Fibroblast of mammary gland (primary cell): ENCODE results near the gene VPS13A.

ENCODE experiments used
- DNase-seq: peaks from one replicate; pipeline ENCODE4 v3.0.0-alpha.2; 2010; ENCODE audit warnings: low read depth
- H3K4me3 ChIP-seq: 2 replicates; pipeline ENCODE4 v1.5.1; 2011; ENCODE audit warnings: low read depth, mild to moderate bottlenecking, low read length, moderate library complexity; ENCODE audit not compliant: control insufficient read depth
- TF ChIP-seq, protein P1 (sequence below): conservative IDR thresholded peaks from 2 replicates; pipeline ENCODE4 v1.5.1; 2011; ENCODE audit warnings: low read depth, low read length, inconsistent platforms; ENCODE audit not compliant: control insufficient read depth, insufficient read depth

VPS13A gene

DNA sequence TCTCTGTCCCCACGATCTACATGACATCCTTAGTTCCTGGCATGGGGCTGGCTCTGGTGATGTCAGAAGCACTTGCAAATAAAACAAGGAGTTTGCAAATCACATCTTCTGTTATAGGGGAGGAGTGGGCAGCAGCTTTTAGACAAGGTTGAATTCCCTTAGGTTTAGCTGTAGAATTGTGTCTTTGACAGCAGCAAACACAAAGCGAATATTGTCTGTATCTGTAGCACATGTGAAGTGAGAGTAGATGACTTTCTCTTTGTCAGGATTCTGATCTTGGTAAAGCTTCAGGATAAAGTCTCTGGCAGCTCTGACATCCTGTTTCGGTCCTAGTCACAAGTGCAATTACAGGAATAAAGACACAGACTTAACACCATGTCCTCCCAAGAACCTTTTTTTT, 246.5 kb downstream of the VPS13A start:
- DNase-seq = no peak
- TF ChIP-seq, protein P1, sequence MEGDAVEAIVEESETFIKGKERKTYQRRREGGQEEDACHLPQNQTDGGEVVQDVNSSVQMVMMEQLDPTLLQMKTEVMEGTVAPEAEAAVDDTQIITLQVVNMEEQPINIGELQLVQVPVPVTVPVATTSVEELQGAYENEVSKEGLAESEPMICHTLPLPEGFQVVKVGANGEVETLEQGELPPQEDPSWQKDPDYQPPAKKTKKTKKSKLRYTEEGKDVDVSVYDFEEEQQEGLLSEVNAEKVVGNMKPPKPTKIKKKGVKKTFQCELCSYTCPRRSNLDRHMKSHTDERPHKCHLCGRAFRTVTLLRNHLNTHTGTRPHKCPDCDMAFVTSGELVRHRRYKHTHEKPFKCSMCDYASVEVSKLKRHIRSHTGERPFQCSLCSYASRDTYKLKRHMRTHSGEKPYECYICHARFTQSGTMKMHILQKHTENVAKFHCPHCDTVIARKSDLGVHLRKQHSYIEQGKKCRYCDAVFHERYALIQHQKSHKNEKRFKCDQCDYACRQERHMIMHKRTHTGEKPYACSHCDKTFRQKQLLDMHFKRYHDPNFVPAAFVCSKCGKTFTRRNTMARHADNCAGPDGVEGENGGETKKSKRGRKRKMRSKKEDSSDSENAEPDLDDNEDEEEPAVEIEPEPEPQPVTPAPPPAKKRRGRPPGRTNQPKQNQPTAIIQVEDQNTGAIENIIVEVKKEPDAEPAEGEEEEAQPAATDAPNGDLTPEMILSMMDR = no peak

GRCh38 chr9:77424993-77425392, 247.7 kb downstream of the VPS13A start:
- peak; percentile 46 for DNase-seq
- TF ChIP-seq, protein P1 = no peak
- no peak overlapping the region for H3K4me3 ChIP-seq

More for the DNA sequence above, 246.5 kb downstream of the VPS13A start:
- no peak overlapping the region for H3K4me3 ChIP-seq

GRCh38 chr9:77426712-77427111, 249.4 kb downstream of the VPS13A start:
- H3K4me3 ChIP-seq = no peak overlapping the region
- TF ChIP-seq, protein P1 = no peak
- no peak for DNase-seq

- no peak for DNase-seq
- TF ChIP-seq, protein P1 = no peak
- H3K4me3 ChIP-seq = no peak overlapping the region
These were observed 250.1 kb downstream of the VPS13A start for GRCh38 chr9:77427256-77427927.

GRCh38 chr9:77429928-77430327, 252.6 kb downstream of the VPS13A start:
- TF ChIP-seq, protein P1 = no peak
- no peak overlapping the region for H3K4me3 ChIP-seq
- no peak for DNase-seq

GRCh38 chr9:77432053-77432452, 254.7 kb downstream of the VPS13A start:
- no peak for DNase-seq
- H3K4me3 ChIP-seq = no peak overlapping the region
- TF ChIP-seq, protein P1 = no peak

DNA sequence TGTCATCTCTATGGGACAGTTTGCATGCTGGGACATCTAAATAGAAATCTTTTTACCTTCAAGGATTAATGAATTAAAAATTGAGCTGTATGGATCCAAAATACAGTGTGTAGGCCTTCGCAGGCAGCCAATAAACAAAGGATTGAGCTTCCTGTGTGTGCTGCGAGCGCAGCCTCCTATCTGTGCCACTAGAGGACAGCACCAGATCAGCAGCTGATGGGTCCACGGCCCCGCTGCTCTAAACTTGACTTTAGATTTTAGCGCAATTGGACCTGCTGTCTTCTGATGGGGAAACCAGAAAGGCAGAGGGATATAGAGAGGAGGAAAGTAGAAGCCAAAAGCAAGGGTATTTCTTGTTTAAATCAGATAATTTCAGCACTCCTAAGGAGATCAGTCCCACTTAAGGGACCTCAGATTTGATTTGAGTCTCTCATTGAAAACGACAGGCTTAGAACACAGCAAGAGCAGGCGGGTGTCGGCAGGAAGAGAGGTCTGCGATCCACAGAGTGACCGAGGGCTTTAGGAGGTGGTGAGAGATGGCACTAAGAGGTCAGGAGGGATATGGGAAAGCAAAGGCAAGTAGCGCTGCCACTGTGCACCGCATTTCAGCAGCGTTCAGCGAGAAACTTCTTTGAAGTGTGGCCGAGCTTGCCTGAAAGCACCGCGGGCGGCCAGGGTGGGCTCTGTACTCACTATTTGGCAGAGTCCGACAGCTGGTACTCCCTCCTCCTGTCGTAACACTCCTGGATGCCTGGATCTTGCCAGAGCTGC, 256.5 kb downstream of the VPS13A start:
- DNase-seq = peak; percentile 68
- TF ChIP-seq, protein P1 = peak; percentile 100
- H3K4me3 ChIP-seq = no peak overlapping the region
